ENCODE data around the gene COA3.

- TF ChIP-seq CTCF (IDR thresholded peaks at IDR 0.05) = no peak
- TF ChIP-seq POLR2A (IDR thresholded peaks at IDR 0.05) = no peak
These were observed 46.5 kb upstream of the COA3 start for GRCh38 chr17:42844761-42845555.
